T-helper 1 cell (primary cell): ENCODE data around the gene SHQ1.
"Not testable (repeated sequence)": the region's sequence is repeated elsewhere in the genome, so short reads cannot be mapped to it uniquely, and the experiment has no call there.

Source experiments
- DNase-seq, 5 donors: peaks; one replicate each; pipeline ENCODE4 v3.0.0-alpha.2; 2012 to 2020

SHQ1 gene

GRCh38 chr3:72798552-72799195, 49.6 kb downstream of the SHQ1 start:
- no peak for DNase-seq

GRCh38 chr3:72797773-72798543, 50.3 kb downstream of the SHQ1 start:
- no peak for DNase-seq

GRCh38 chr3:72794079-72794478, 54.2 kb downstream of the SHQ1 start:
- DNase-seq: no peak

DNA sequence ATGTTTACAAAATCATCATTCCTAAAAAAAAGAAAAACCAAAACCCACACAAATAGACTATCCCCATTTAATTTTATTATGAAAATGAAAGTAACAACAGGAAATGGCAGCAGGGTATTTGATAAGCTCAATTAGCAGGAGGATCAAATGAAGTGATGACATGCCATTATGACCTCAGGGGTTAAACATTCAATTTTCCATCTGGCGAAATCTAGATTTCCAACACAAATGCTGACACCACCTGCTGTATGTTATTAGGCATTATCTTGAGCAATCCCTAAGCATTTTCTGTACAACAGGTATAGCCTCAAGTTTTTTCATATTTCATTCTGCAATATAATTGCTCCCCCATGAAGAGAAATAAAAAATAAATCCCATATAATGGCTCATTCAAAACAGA, 57.1 kb downstream of the SHQ1 start:
- DNase-seq: no peak

DNA sequence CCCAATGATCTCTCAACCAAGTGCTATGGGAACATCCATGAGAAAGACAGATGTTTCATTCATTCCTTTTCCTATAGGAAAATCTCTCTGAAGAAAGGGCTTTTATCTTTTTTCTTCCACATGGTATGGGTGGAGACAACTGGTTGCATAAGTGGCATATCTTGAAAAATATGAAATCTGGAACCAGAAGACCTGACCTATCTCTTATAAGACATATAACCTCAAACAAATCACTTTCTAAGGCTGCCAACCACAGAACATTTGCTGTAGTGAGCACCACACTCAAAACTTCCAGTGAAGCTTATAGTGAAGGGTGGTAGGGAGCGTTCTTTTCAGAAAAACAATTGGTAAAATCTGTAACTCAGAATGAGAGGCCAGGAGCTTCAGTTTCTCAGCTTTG, 58.5 kb downstream of the SHQ1 start:
- no peak for DNase-seq

GRCh38 chr3:72788232-72788631, 60.0 kb downstream of the SHQ1 start:
- DNase-seq: not testable (repeated sequence)

DNA sequence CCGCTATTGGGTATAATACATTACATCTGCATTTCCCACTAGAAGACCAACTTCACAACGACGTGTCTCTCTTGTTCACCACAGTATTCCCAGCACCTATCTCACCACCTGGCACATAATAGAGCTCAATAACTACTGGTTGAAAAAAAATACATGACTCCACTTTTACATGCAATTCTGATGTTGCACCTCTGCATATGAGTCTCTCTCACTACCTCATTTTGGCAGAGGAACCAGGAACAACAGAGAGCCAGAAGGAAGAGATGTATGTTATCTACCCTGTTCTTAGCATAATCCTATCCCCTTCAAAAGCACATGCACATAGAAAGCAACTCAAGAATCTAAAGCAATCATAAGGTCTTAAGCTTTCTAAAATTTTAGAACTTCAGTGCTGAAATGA, 61.6 kb downstream of the SHQ1 start:
- DNase-seq: no peak

GRCh38 chr3:72784226-72784625, 64.0 kb downstream of the SHQ1 start:
- no peak for DNase-seq

DNA sequence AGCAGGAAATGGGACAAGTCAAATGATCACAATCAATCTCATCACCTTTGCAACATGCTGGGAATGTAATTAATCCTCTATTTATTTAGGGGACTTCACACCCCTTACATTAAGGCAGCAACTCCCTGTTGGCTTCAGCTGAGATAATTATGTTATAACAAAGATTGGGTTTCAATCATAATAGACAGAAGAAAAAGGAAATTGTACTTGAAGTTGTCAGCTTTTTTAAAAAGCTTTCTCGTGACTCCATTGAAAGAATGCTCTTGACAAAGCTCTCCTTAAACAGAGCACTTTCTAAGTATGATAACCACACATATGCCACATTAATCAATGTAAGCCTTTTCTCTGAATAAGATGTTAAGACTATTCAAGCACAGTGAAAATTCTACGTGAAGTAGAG, 65.7 kb downstream of the SHQ1 start:
- no peak for DNase-seq

DNA sequence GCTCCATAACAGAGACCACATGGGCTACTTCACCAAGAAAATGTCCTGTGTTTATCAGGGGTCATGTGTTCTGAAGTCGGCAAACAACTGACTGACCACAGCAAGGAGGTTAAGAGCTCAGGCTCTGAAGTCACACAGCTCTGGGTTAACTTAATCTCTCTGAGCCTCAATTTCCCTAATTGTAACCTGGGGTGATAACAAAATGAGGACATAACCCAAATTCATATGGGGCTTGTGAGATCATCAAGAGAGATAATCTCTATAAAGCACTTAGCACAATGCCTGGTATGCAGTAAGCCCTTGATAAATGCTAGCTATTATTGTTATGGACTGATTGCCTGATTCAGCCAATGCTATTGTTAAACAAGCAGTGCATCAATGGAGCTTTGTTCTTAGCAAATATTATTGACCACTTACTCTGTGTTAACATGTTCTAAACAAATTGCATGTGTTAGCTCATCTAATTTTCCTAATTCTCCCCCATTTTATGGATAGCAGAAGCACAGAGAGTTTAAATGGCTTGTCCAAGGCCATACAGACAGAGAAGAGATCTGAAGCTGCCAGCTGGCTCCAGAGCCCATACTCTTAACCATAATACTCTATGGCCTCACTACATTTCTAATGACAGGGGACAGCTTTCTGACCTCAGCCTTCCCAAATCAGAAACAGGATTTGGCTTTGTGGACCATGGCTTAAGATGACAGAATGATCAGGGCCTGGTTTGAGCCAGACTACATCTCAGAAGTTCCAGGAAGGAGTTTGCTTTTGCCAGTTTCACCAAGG, 78.3 kb downstream of the SHQ1 start:
- no peak for DNase-seq

- DNase-seq: no peak
Measured at GRCh38 chr3:72768936-72769335, 79.3 kb downstream of the SHQ1 start.

GRCh38 chr3:72768481-72768880, 79.8 kb downstream of the SHQ1 start:
- no peak for DNase-seq

- DNase-seq: no peak
Measured at GRCh38 chr3:72768006-72768441, 80.2 kb downstream of the SHQ1 start.

DNA sequence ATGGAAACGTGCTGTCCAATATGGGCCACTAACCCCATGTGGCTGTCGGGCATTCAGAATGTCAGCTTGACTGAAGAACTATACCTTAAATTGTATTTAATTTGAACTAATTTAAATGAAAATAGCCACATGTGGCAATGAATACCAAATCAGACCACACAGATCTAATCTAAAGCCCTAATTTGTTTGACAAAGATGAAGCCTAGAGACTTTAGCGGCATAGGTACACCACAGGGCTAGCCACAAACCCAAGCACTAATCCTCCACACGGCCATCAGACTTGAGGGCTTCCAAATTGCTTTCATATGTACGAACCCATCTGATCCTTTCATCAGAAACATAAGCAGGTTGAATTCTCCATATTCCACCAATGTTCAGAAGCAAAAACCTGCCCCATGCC, 81.4 kb downstream of the SHQ1 start:
- DNase-seq: no peak

GRCh38 chr3:72763751-72764440, 84.3 kb downstream of the SHQ1 start:
- no peak for DNase-seq

GRCh38 chr3:72761410-72761809, 86.8 kb downstream of the SHQ1 start:
- no peak for DNase-seq

- DNase-seq: peak in 1 of 5 donors; percentile 7
Measured at GRCh38 chr3:72760225-72760624, 88.0 kb downstream of the SHQ1 start.

- peak in 3 of 5 donors; percentile 17 to 91 (median 28) for DNase-seq
Measured at GRCh38 chr3:72756900-72757299, 91.3 kb downstream of the SHQ1 start.

DNA sequence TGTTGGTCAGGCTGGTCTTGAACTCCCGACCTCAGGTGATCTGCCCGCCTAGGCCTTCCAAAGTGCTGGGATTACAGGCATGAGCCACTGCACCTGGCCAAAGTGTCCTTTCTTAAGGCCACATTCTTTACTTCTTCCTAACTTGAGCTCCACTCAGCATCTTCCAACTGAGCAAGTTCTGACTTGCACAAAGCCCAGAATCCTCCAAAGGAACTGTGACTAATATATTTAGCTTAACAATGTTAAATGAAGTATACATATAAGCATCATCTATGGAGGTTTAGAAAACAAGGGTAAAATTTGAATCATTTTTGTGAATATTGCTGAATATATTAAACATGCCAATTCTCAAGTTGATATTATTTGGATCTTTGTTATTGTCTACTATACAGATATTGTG, 93.7 kb downstream of the SHQ1 start:
- DNase-seq: no peak

DNA sequence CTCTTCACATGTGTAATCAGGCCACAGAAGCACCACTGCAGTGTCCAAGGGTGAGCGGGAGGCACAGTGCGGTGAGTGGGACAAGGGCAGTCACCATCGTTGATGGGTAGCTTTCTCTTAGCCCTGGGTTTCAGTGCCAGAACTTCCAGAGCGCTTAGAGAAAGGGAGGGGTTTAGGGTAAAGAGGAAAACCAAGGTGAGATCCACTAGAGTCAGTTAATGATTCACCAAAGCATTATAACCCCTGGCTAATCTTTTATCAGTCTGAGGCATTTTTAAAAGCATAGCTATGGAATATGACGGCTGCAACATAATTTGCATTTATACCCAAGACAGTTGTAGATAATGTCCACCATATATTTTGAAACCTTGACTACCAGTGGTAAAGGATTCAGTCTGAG, 94.8 kb downstream of the SHQ1 start:
- DNase-seq: no peak

- no peak for DNase-seq
Measured at GRCh38 chr3:72750405-72750965, 97.8 kb downstream of the SHQ1 start.

DNA sequence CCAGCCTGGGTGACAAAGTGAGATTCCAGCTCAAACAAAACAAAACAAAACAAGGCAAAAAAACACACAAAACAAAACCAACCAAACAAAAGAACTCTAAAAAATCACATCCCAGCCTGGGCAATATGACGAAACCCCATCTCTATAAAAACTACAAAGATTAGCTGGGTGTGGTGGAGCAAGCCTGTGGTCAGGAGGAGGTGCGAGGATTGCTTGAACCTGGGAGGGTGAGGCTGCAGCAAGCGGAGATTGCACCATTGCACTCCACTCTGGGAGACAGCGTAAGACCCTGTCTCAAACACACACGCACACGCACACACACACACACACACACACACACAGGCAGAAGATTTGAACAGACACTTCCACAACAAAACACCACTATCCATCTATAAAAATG, 99.6 kb downstream of the SHQ1 start:
- peak in 1 of 5 donors; percentile 21 for DNase-seq
